Measurements from ENCODE around the gene CBX5. TPM values are rescaled to one million over a fixed set of nuclear protein-coding genes. Genes with fewer than 3 reads are reported as not detected.
A peak's percentile ranks its signal among the peaks of the same experiment; 100 is the strongest.

The CBX5 gene
- total RNA-seq, 4 donors from 2014 or later, result 32.5 to 62.4 (median 49.3) TPM

GRCh38 chr12:54303640-54304039, 23.7 kb upstream of the CBX5 start:
- Histone ChIP-seq H3K27ac (no peak overlapping the region), H3K36me3 (no peaks in the 10 kb centered on the region), H3K4me1 (peaks cover 0 to 16% (median 8%) of the 10 kb centered on the region in 3 donors), H3K27me3 (peaks cover 66% of the 10 kb centered on the region), H3K9me3 (no peaks in the 10 kb centered on the region), H3K4me3 (no peak overlapping the region)
- TF ChIP-seq EP300 (IDR thresholded peaks at IDR 0.05) (no peak), POLR2AphosphoS5 (IDR thresholded peaks at IDR 0.05) (no peak), CTCF (IDR thresholded peaks at IDR 0.05) (no peak), POLR2A (IDR thresholded peaks at IDR 0.05) (no peak)
- no peak for ATAC-seq

GRCh38 chr12:54301428-54302048, 21.6 kb upstream of the CBX5 start:
- Histone ChIP-seq H3K27me3 (peaks cover 67% of the 10 kb centered on the region), H3K4me3 (no peak overlapping the region)
- WGBS, 2 donors (ENCODE audit: low coverage in 1 of 2), result no CpG with 5 or more reads among the region's 1 CpG

GRCh38 chr12:54300732-54301427, 21.0 kb upstream of the CBX5 start, which contains the start of gene NFE2:
Gene NFE2 (minus strand): TSS chr12:54301015. CDS start chr12:54295248, 5,767 bp downstream.
- ATAC-seq, result peak; percentile 54
- Histone ChIP-seq H3K27ac (no peak within 1 kb of the TSS), H3K9me3 (no peaks in the 10 kb centered on the region), H3K4me1 (peaks cover 0 to 11% (median 8%) of the 10 kb centered on the region in 3 donors), H3K36me3 (no peaks in the 10 kb centered on the region), H3K4me3 (peak within 1 kb of the TSS in 1 of 2 donors; percentile 25), H3K27me3 (peaks cover 66% of the 10 kb centered on the region)
- WGBS, 2 donors (ENCODE audit: low coverage in 1 of 2), result 1 to 3% methylated on average over 9 to 12 of the region's 26 CpGs
- TF ChIP-seq EP300 (IDR thresholded peaks at IDR 0.05), result no peak
- no peak for TF ChIP-seq POLR2AphosphoS5 (IDR thresholded peaks at IDR 0.05)
- TF ChIP-seq CTCF (IDR thresholded peaks at IDR 0.05), result no peak

More at GRCh38 chr12:54301428-54302048, 21.6 kb upstream of the CBX5 start:
- no peaks in the 10 kb centered on the region for H3K9me3 ChIP-seq
- H3K4me1 ChIP-seq, result peaks cover 0 to 11% (median 8%) of the 10 kb centered on the region in 3 donors
- no peak for ATAC-seq
- H3K27ac ChIP-seq, result no peak overlapping the region
- H3K36me3 ChIP-seq, result no peaks in the 10 kb centered on the region
- TF ChIP-seq EP300 (IDR thresholded peaks at IDR 0.05) (no peak), POLR2A (IDR thresholded peaks at IDR 0.05) (no peak), CTCF (IDR thresholded peaks at IDR 0.05) (no peak), POLR2AphosphoS5 (IDR thresholded peaks at IDR 0.05) (no peak)

- WGBS, 2 donors (ENCODE audit: low coverage in 1 of 2), result 0% methylated on average over 2 of the region's 3 CpGs
- H3K4me3 ChIP-seq, result peak overlapping the region in 1 of 2 donors; percentile 25
- no peak for TF ChIP-seq POLR2A (IDR thresholded peaks at IDR 0.05)
- H3K9me3 ChIP-seq, result no peaks in the 10 kb centered on the region
- ATAC-seq, result no peak
- H3K36me3 ChIP-seq, result no peaks in the 10 kb centered on the region
- no peak overlapping the region for H3K27ac ChIP-seq
- peaks cover 60% of the 10 kb centered on the region for H3K27me3 ChIP-seq
- peaks cover 0 to 11% (median 8%) of the 10 kb centered on the region in 3 donors for H3K4me1 ChIP-seq
Observed at GRCh38 chr12:54300225-54300731, 20.4 kb upstream of the CBX5 start.

- no peak for ATAC-seq
- Histone ChIP-seq H3K9me3 (no peaks in the 10 kb centered on the region), H3K36me3 (no peaks in the 10 kb centered on the region), H3K27me3 (peaks cover 54% of the 10 kb centered on the region), H3K27ac (no peak overlapping the region), H3K4me1 (peaks cover 0 to 11% (median 8%) of the 10 kb centered on the region in 3 donors), H3K4me3 (no peak overlapping the region)
- 47 to 64% methylated on average over 2 to 6 of the region's 8 CpGs for WGBS, 2 donors (ENCODE audit: low coverage in 1 of 2)
- TF ChIP-seq EP300 (IDR thresholded peaks at IDR 0.05) (no peak), CTCF (IDR thresholded peaks at IDR 0.05) (no peak), POLR2A (IDR thresholded peaks at IDR 0.05) (no peak), POLR2AphosphoS5 (IDR thresholded peaks at IDR 0.05) (no peak)
Observed at GRCh38 chr12:54299515-54300224, 19.7 kb upstream of the CBX5 start.

Data from gastroesophageal sphincter (tissue), 4 donors.